H1 (cell line): ENCODE measurements around the gene MRPL22. TPM values are rescaled to one million over a fixed set of nuclear protein-coding genes. Genes with fewer than 3 reads are reported as not detected.

ENCODE experiments used
- CTCF ChIA-PET: fragments of 300-600 bp; sonication (Branson Sonifier 250); formaldehyde crosslinking; loops from one replicate; lab custom pipeline; 2021; ENCODE audit not compliant: partially characterized antibody; lab: Charles Lee
- POLR2A ChIA-PET: fragments of 300-600 bp; sonication (Branson Sonifier 250); formaldehyde crosslinking; loops from one replicate; lab custom pipeline; 2021; ENCODE audit warnings: inconsistent platforms; ENCODE audit not compliant: partially characterized antibody; lab: Charles Lee
- DNase-seq, 2 experiments: peaks; one replicate each; pipeline versions ENCODE4 v3.0.0 to v3.0.0-alpha.2; 2010 to 2022; ENCODE audit warnings: low spot score in 2 of 2, low read depth in 1 of 2, mixed read lengths in 1 of 2
- FAIRE-seq: peaks from 2 replicates; lab custom pipeline; 2011; peaks lifted over from hg19 to GRCh38; lab: Jason Lieb, UNC
- H2AFZ ChIP-seq: 2 replicates; pipeline ENCODE4 v1.8.1; 2012; ENCODE audit warnings: low read length, inconsistent platforms
- H2AK5ac ChIP-seq: 2 replicates; pipeline ENCODE4 v1.6.1; 2013; ENCODE audit warnings: low read depth, low read length
- H2BK120ac ChIP-seq: replicated peaks from 2 replicates; pipeline ENCODE3; 2013; ENCODE audit warnings: low read depth, low read length, inconsistent platforms
- H2BK12ac ChIP-seq: 2 replicates; pipeline ENCODE4 v1.6.1; 2013; ENCODE audit warnings: low read depth, low read length
- H2BK15ac ChIP-seq: 2 replicates; pipeline ENCODE4 v1.6.1; 2013; ENCODE audit warnings: low read length
- H2BK20ac ChIP-seq: 2 replicates; pipeline ENCODE4 v1.6.1; 2013; ENCODE audit warnings: low read length
- H2BK5ac ChIP-seq: 2 replicates; pipeline ENCODE4 v1.6.1; 2013; ENCODE audit warnings: low read depth, low read length
- H3K14ac ChIP-seq: 2 replicates; pipeline ENCODE4 v1.6.1; 2013; ENCODE audit warnings: inconsistent platforms; ENCODE audit not compliant: insufficient read length
- H3K18ac ChIP-seq: 2 replicates; pipeline ENCODE4 v1.6.1; 2013; ENCODE audit warnings: low read length; ENCODE audit errors: extremely low read depth
- H3K23ac ChIP-seq: 2 replicates; pipeline ENCODE4 v1.6.1; 2013; ENCODE audit warnings: inconsistent platforms; ENCODE audit not compliant: insufficient read length
- H3K23me2 ChIP-seq: 2 replicates; pipeline ENCODE4 v1.6.1; 2013; ENCODE audit warnings: low read depth, low read length
- H3K27ac ChIP-seq: 2 replicates; pipeline ENCODE4 v1.6.1; 2011; ENCODE audit warnings: low read depth, low read length, inconsistent platforms
- H3K27me3 ChIP-seq, 4 experiments: replicated peaks in 1 of 4; 1 replicate in 1 of 4; 2 replicates in 3 of 4; pipeline versions ENCODE4 v1.6.1 to v1.8.1; 2011 to 2013; ENCODE audit warnings: low read length in 3 of 4, mild to moderate bottlenecking in 3 of 4, inconsistent platforms in 2 of 4, mixed read lengths in 2 of 4, moderate library complexity in 1 of 4; ENCODE audit not compliant: control insufficient read depth in 3 of 4, insufficient read depth in 3 of 4; ENCODE audit errors: extremely low read depth in 1 of 4
- H3K36me3 ChIP-seq, 4 experiments: 2 replicates each; pipeline versions ENCODE4 v1.6.1 to v1.8.1; 2011 to 2013; ENCODE audit warnings: mild to moderate bottlenecking in 4 of 4, low read length in 3 of 4, moderate library complexity in 2 of 4, control low read depth in 1 of 4, inconsistent platforms in 1 of 4; ENCODE audit not compliant: insufficient read depth in 4 of 4, control insufficient read depth in 2 of 4
- H3K4ac ChIP-seq: replicated peaks from 2 replicates; pipeline ENCODE3; 2013; ENCODE audit warnings: low read length, low read depth, mixed read lengths, inconsistent platforms; ENCODE audit not compliant: insufficient read length
- H3K4me1 ChIP-seq, 4 experiments: replicated peaks in 1 of 4; 1 replicate in 1 of 4; 2 replicates in 3 of 4; pipeline versions ENCODE4 v1.6.1 to v1.8.1; 2011 to 2013; ENCODE audit warnings: low read length in 3 of 4, inconsistent platforms in 2 of 4, mixed read lengths in 1 of 4; ENCODE audit not compliant: insufficient read depth in 4 of 4, control insufficient read depth in 3 of 4
- H3K4me2 ChIP-seq, 2 experiments: 2 replicates each; pipeline versions ENCODE4 v1.6.1 to v1.8.1; 2011 to 2013; ENCODE audit warnings: low read depth in 2 of 2, low read length in 2 of 2, control low read depth in 1 of 2, inconsistent platforms in 1 of 2, mild to moderate bottlenecking in 1 of 2; ENCODE audit not compliant: insufficient read depth in 1 of 2
- H3K4me3 ChIP-seq, 4 experiments: fragments of 200-600, 300-600 bp in 1 of 4; sonication (generic), shearing (Covaris generic), sonication (Bioruptor Twin) in 1 of 4; 2 replicates each; pipeline versions ENCODE4 v1.5.1 to v1.8.1; 2011 to 2016; ENCODE audit warnings: low read length in 4 of 4, low read depth in 3 of 4, control low read depth in 2 of 4, inconsistent platforms in 2 of 4, mild to moderate bottlenecking in 2 of 4, mixed read lengths in 1 of 4, moderate library complexity in 1 of 4; ENCODE audit not compliant: insufficient read depth in 2 of 4; ENCODE audit errors: extremely low read depth in 1 of 4
- H3K56ac ChIP-seq: replicated peaks from 2 replicates; pipeline ENCODE3; 2013; ENCODE audit warnings: low read depth, mild to moderate bottlenecking, mixed read lengths, low read length, inconsistent platforms; ENCODE audit not compliant: insufficient read length
- H3K79me1 ChIP-seq: 2 replicates; pipeline ENCODE4 v1.6.1; 2013; ENCODE audit warnings: low read depth, low read length, control low read depth
- H3K79me2 ChIP-seq, 2 experiments: 2 replicates each; pipeline versions ENCODE4 v1.6.1 to v1.8.1; 2012 to 2013; ENCODE audit warnings: low read length in 2 of 2, mild to moderate bottlenecking in 2 of 2, inconsistent platforms in 1 of 2; ENCODE audit not compliant: insufficient read depth in 2 of 2, control insufficient read depth in 1 of 2
- H3K9ac ChIP-seq, 4 experiments: replicated peaks in 1 of 4; 1 replicate in 1 of 4; 2 replicates in 3 of 4; pipeline versions ENCODE4 v1.6.1 to v1.8.1; 2011 to 2013; ENCODE audit warnings: low read depth in 3 of 4, low read length in 3 of 4, control low read depth in 2 of 4, mild to moderate bottlenecking in 2 of 4, moderate library complexity in 2 of 4, inconsistent platforms in 1 of 4; ENCODE audit errors: extremely low read depth in 1 of 4
- H3K9me3 ChIP-seq, 2 experiments: 2 replicates each; pipeline versions ENCODE4 v1.6.1 to v1.8.1; 2012 to 2013; ENCODE audit warnings: mild to moderate bottlenecking in 2 of 2, moderate library complexity in 2 of 2, control low read depth in 1 of 2, inconsistent platforms in 1 of 2, low read depth in 1 of 2, low read length in 1 of 2, mixed read lengths in 1 of 2; ENCODE audit not compliant: insufficient read depth in 2 of 2
- H4K20me1 ChIP-seq, 2 experiments: replicated peaks in 1 of 2; 2 replicates each; pipeline versions ENCODE3 to v1.8.1; 2011 to 2013; ENCODE audit warnings: inconsistent platforms in 2 of 2, low read length in 2 of 2, mild to moderate bottlenecking in 1 of 2; ENCODE audit not compliant: insufficient read depth in 2 of 2, control insufficient read depth in 1 of 2
- H4K5ac ChIP-seq: 2 replicates; pipeline ENCODE4 v1.6.1; 2013; ENCODE audit warnings: low read length, low read depth, mixed read lengths, inconsistent platforms; ENCODE audit not compliant: insufficient read length
- H4K8ac ChIP-seq: 2 replicates; pipeline ENCODE4 v1.8.0; 2013; ENCODE audit warnings: mild to moderate bottlenecking, moderate library complexity, low read length, inconsistent platforms; ENCODE audit not compliant: insufficient read depth; ENCODE audit errors: extremely low read depth
- H4K91ac ChIP-seq: replicated peaks from 2 replicates; pipeline ENCODE3; 2013; ENCODE audit warnings: low read length, mixed read lengths, inconsistent platforms; ENCODE audit not compliant: insufficient read length
- BCL11A ChIP-seq, 2 experiments: IDR thresholded peaks; one replicate each; pipeline ENCODE4 v1.6.1; 2011; ENCODE audit warnings: low read depth in 2 of 2, low read length in 2 of 2, mild to moderate bottlenecking in 2 of 2
- EP300 ChIP-seq, 2 experiments: IDR thresholded peaks; 1 replicate in 1 of 2; 2 replicates in 1 of 2; pipeline ENCODE4 v1.6.1; 2011 to 2012; ENCODE audit warnings: low read depth in 2 of 2, low read length in 2 of 2, mild to moderate bottlenecking in 2 of 2, borderline replicate concordance in 1 of 2, inconsistent platforms in 1 of 2, moderate library complexity in 1 of 2
- KDM1A ChIP-seq: fragments of 200-600, 300-600 bp; sonication (generic); IDR thresholded peaks from 2 replicates; pipeline ENCODE4 v1.7.1; 2016; ENCODE audit warnings: mild to moderate bottlenecking, low read length, borderline replicate concordance
- MAX ChIP-seq: IDR thresholded peaks from 2 replicates; pipeline ENCODE4 v1.6.1; 2012; ENCODE audit warnings: inconsistent platforms
- PHF8 ChIP-seq: fragments of 200-600 bp; sonication (generic); conservative IDR thresholded peaks from 2 replicates; pipeline ENCODE4 v1.7.1; 2012; ENCODE audit warnings: low read depth, mild to moderate bottlenecking, inconsistent platforms, low read length, moderate library complexity
- WGBS, 2 experiments: shearing (Covaris generic) in 1 of 2; methylation state at CpG; one replicate each; pipeline versions ENCODE4 v1.1.6 to v1.1.7; 2013 to 2015; ENCODE audit warnings: low lambda C conversion rate in 2 of 2, mixed read lengths in 2 of 2, inconsistent platforms in 1 of 2, low coverage in 1 of 2, missing lambda C conversion rate in 1 of 2; ENCODE audit not compliant: insufficient replicate concordance in 2 of 2, insufficient coverage in 1 of 2, insufficient read length in 1 of 2; ENCODE audit errors: extremely low coverage in 1 of 2, missing lambda C conversion rate in 1 of 2; 5-methylcytosine and 5-hydroxymethylcytosine counted together
- polyA plus RNA-seq, 7 experiments: library from polyadenylated mRNA; depleted of rRNA in 3 of 7; stranded (reverse) in 5 of 7; unstranded in 2 of 7; fragments of >200 nt in 5 of 7; fragments of 200-250 nt in 2 of 7; gene quantifications; 1 replicate in 5 of 7; 2 replicates in 1 of 7; 4 replicates in 1 of 7; pipeline versions ENCODE4 v1.2.1 to v1.2.3, GENCODE V29; 2011 to 2013; ENCODE audit warnings: missing spikeins in 2 of 7, mixed read lengths in 2 of 7
- total RNA-seq: library from RNA; stranded (reverse); fragmentation: NEBNext Ultra II Directional; extraction: Animal tissue kit (Norgen Biotek cat#: 25700); gene quantifications from 2 replicates; pipeline ENCODE4 v1.2.1, GENCODE V29; 2021

The MRPL22 gene
- total and polyA plus RNA-seq, 2 of the 8 experiments (the other 6 are each of a cell fraction or from before 2014, with no cell fraction given) = 46.8 to 65.6 TPM

GRCh38 chr5:154966081-154966841, 25.4 kb downstream of the MRPL22 start:
- no peak overlapping the region for H3K56ac ChIP-seq
- no peaks in the 10 kb centered on the region for H3K27me3 ChIP-seq
- no peak overlapping the region for H3K18ac ChIP-seq
- no peak overlapping the region for H4K8ac ChIP-seq
- no peak overlapping the region for H3K14ac ChIP-seq
- H3K4me3 ChIP-seq = no peak overlapping the region
- no peak overlapping the region for H2BK5ac ChIP-seq
- peaks cover 2 to 11% (median 6%) of the 10 kb centered on the region in 4 experiments; a peak in 5 of 8 replicates for H3K36me3 ChIP-seq
- no peak overlapping the region for H4K91ac ChIP-seq
- no peaks in the 10 kb centered on the region for H3K9me3 ChIP-seq
- H2AFZ ChIP-seq = no peak overlapping the region
- no peak overlapping the region for H2BK20ac ChIP-seq
- H4K5ac ChIP-seq = no peak overlapping the region
- no peaks in the 10 kb centered on the region for H3K79me2 ChIP-seq
- no peak overlapping the region for H3K4me2 ChIP-seq
- TF ChIP-seq PHF8 (no peak), KDM1A (no peak), EP300 (IDR thresholded peaks at IDR 0.05; ENCODE audit: borderline replicate concordance in 1 of 2, low read depth in 2 of 2, low read length in 2 of 2) (no peak), MAX (no peak), BCL11A (IDR thresholded peaks at IDR 0.05; ENCODE audit: low read depth in 2 of 2, low read length in 2 of 2) (no peak)
- no peak overlapping the region for H2BK15ac ChIP-seq
- H2BK12ac ChIP-seq = no peak overlapping the region
- H3K27ac ChIP-seq = no peak overlapping the region
- no peaks in the 10 kb centered on the region for H3K23me2 ChIP-seq
- no peak for FAIRE-seq
- POLR2A ChIA-PET = interaction anchor here (0.9 to 1.3 kb wide), 2 partner anchors 15 to 166 kb away, joined by 4 to 5 read pairs; no protein-coding TSS in a partner anchor
- H3K9ac ChIP-seq = no peak overlapping the region
- H2BK120ac ChIP-seq = no peak overlapping the region
- H3K23ac ChIP-seq = no peak overlapping the region
- no peaks in the 10 kb centered on the region for H4K20me1 ChIP-seq
- CTCF ChIA-PET = interaction anchor here (1.6 to 18.4 kb wide), 6 partner anchors 11 to 119 kb away, joined by 5 to 471 read pairs (median 8); no protein-coding TSS in a partner anchor
- no peak overlapping the region for H2AK5ac ChIP-seq
- DNase-seq = no peak
- no peaks in the 10 kb centered on the region for H3K79me1 ChIP-seq
- no peaks in the 10 kb centered on the region for H3K4me1 ChIP-seq
- no peak overlapping the region for H3K4ac ChIP-seq
- WGBS, 2 experiments = 90% methylated on average over 7 of the region's 7 CpGs; no CpG with 5 or more reads in 1 of the 2 experiments
